ENCODE results near the gene ITPR2. TPM values are rescaled to one million over a fixed set of nuclear protein-coding genes. Genes with fewer than 3 reads are reported as not detected.

The ITPR2 gene
- total and polyA plus RNA-seq, 5 donors, result 4.2 to 32.1 (median 23.2) TPM

- Histone ChIP-seq H3K4me3 (ENCODE audit: low read length) (no peak overlapping the region), H3K27me3 (ENCODE audit: control insufficient read depth, insufficient read depth) (no peaks in the 10 kb centered on the region), H3K9me3 (ENCODE audit: control insufficient read depth, low read length) (no peaks in the 10 kb centered on the region), H3K4me1 (ENCODE audit: control insufficient read depth, insufficient read depth, low read length) (peaks cover 2% of the 10 kb centered on the region), H3K27ac (ENCODE audit: low read length) (no peak overlapping the region)
- intact Hi-C loops (cut with DNase I), result no loop called here
- DNase-seq (no peak), ATAC-seq (no peak)
- 95% methylated on average over 6 of the region's 6 CpGs for WGBS
Observed at GRCh38 chr12:26631846-26632245, 201.1 kb downstream of the ITPR2 start.

- WGBS, result 45% methylated on average over 10 of the region's 10 CpGs
- H3K27ac ChIP-seq (ENCODE audit: low read length), result peak overlapping the region; percentile 14
- intact Hi-C loops (cut with DNase I), result no loop called here
- peaks cover 2% of the 10 kb centered on the region for H3K4me1 ChIP-seq (ENCODE audit: control insufficient read depth, insufficient read depth, low read length)
- peak in 2 of 3 donors; percentile 38 to 58 for DNase-seq
- no peaks in the 10 kb centered on the region for H3K27me3 ChIP-seq (ENCODE audit: control insufficient read depth, insufficient read depth)
- no peaks in the 10 kb centered on the region for H3K9me3 ChIP-seq (ENCODE audit: control insufficient read depth, low read length)
- ATAC-seq, result peak; percentile 50 to 58
- H3K4me3 ChIP-seq (ENCODE audit: low read length), result no peak overlapping the region
Observed at GRCh38 chr12:26630546-26631027, 202.4 kb downstream of the ITPR2 start.

- Histone ChIP-seq H3K4me3 (ENCODE audit: low read length) (no peak overlapping the region), H3K4me1 (ENCODE audit: control insufficient read depth, insufficient read depth, low read length) (peaks cover 2% of the 10 kb centered on the region), H3K9me3 (ENCODE audit: control insufficient read depth, low read length) (no peaks in the 10 kb centered on the region), H3K27ac (ENCODE audit: low read length) (no peak overlapping the region), H3K27me3 (ENCODE audit: control insufficient read depth, insufficient read depth) (no peaks in the 10 kb centered on the region)
- DNase-seq (no peak), ATAC-seq (no peak)
- 32% methylated on average over 1 of the region's 1 CpG for WGBS
- intact Hi-C loops (cut with DNase I), result no loop called here
Observed at GRCh38 chr12:26629864-26630263, 203.1 kb downstream of the ITPR2 start.

- DNase-seq (no peak), ATAC-seq (no peak)
- no peak overlapping the region for H3K4me3 ChIP-seq (ENCODE audit: low read length)
- H3K4me1 ChIP-seq (ENCODE audit: control insufficient read depth, insufficient read depth, low read length), result peaks cover 2% of the 10 kb centered on the region
- no peaks in the 10 kb centered on the region for H3K27me3 ChIP-seq (ENCODE audit: control insufficient read depth, insufficient read depth)
- H3K27ac ChIP-seq (ENCODE audit: low read length), result no peak overlapping the region
- intact Hi-C loops (cut with DNase I), result no loop called here
- WGBS, result 89% methylated on average over 2 of the region's 2 CpGs
- no peaks in the 10 kb centered on the region for H3K9me3 ChIP-seq (ENCODE audit: control insufficient read depth, low read length)
Observed at GRCh38 chr12:26628234-26628633, 204.8 kb downstream of the ITPR2 start.

GRCh38 chr12:26627335-26627734, 205.7 kb downstream of the ITPR2 start:
- H3K9me3 ChIP-seq (ENCODE audit: control insufficient read depth, low read length), result no peaks in the 10 kb centered on the region
- H3K4me3 ChIP-seq (ENCODE audit: low read length), result no peak overlapping the region
- DNase-seq (no peak), ATAC-seq (no peak)
- H3K27me3 ChIP-seq (ENCODE audit: control insufficient read depth, insufficient read depth), result no peaks in the 10 kb centered on the region
- peaks cover 2% of the 10 kb centered on the region for H3K4me1 ChIP-seq (ENCODE audit: control insufficient read depth, insufficient read depth, low read length)
- intact Hi-C loops (cut with DNase I), result no loop called here
- no peak overlapping the region for H3K27ac ChIP-seq (ENCODE audit: low read length)
- WGBS, result 84% methylated on average over 4 of the region's 4 CpGs

GRCh38 chr12:26623136-26623535, 209.9 kb downstream of the ITPR2 start:
- ATAC-seq (no peak), DNase-seq (no peak)
- H3K4me1 ChIP-seq (ENCODE audit: control insufficient read depth, insufficient read depth, low read length), result no peaks in the 10 kb centered on the region
- intact Hi-C loops (cut with DNase I), result no loop called here
- WGBS, result 88% methylated on average over 4 of the region's 4 CpGs
- no peaks in the 10 kb centered on the region for H3K9me3 ChIP-seq (ENCODE audit: control insufficient read depth, low read length)
- H3K4me3 ChIP-seq (ENCODE audit: low read length), result no peak overlapping the region
- H3K27me3 ChIP-seq (ENCODE audit: control insufficient read depth, insufficient read depth), result no peaks in the 10 kb centered on the region
- no peak overlapping the region for H3K27ac ChIP-seq (ENCODE audit: low read length)

GRCh38 chr12:26622601-26623000, 210.4 kb downstream of the ITPR2 start:
- DNase-seq, result no peak
- 91% methylated on average over 5 of the region's 5 CpGs for WGBS
- no peak for ATAC-seq
- intact Hi-C loops (cut with DNase I), result no loop called here
- Histone ChIP-seq H3K27me3 (ENCODE audit: control insufficient read depth, insufficient read depth) (no peaks in the 10 kb centered on the region), H3K4me1 (ENCODE audit: control insufficient read depth, insufficient read depth, low read length) (no peaks in the 10 kb centered on the region), H3K4me3 (ENCODE audit: low read length) (no peak overlapping the region), H3K9me3 (ENCODE audit: control insufficient read depth, low read length) (no peaks in the 10 kb centered on the region), H3K27ac (ENCODE audit: low read length) (no peak overlapping the region)

- ATAC-seq (no peak), DNase-seq (no peak)
- no peaks in the 10 kb centered on the region for H3K9me3 ChIP-seq (ENCODE audit: control insufficient read depth, low read length)
- no peaks in the 10 kb centered on the region for H3K27me3 ChIP-seq (ENCODE audit: control insufficient read depth, insufficient read depth)
- H3K4me1 ChIP-seq (ENCODE audit: control insufficient read depth, insufficient read depth, low read length), result no peaks in the 10 kb centered on the region
- H3K27ac ChIP-seq (ENCODE audit: low read length), result no peak overlapping the region
- no peak overlapping the region for H3K4me3 ChIP-seq (ENCODE audit: low read length)
- 78% methylated on average over 3 of the region's 3 CpGs for WGBS
- intact Hi-C loops (cut with DNase I), result no loop called here
Observed at GRCh38 chr12:26621932-26622331, 211.1 kb downstream of the ITPR2 start.

GRCh38 chr12:26620907-26621306, 212.1 kb downstream of the ITPR2 start:
- no peak overlapping the region for H3K4me3 ChIP-seq (ENCODE audit: low read length)
- 93% methylated on average over 5 of the region's 5 CpGs for WGBS
- no peak for DNase-seq
- no peaks in the 10 kb centered on the region for H3K9me3 ChIP-seq (ENCODE audit: control insufficient read depth, low read length)
- intact Hi-C loops (cut with DNase I), result no loop called here
- no peak for ATAC-seq
- H3K27me3 ChIP-seq (ENCODE audit: control insufficient read depth, insufficient read depth), result no peaks in the 10 kb centered on the region
- no peaks in the 10 kb centered on the region for H3K4me1 ChIP-seq (ENCODE audit: control insufficient read depth, insufficient read depth, low read length)
- no peak overlapping the region for H3K27ac ChIP-seq (ENCODE audit: low read length)

- Histone ChIP-seq H3K4me3 (ENCODE audit: low read length) (no peak overlapping the region), H3K9me3 (ENCODE audit: control insufficient read depth, low read length) (no peaks in the 10 kb centered on the region), H3K27ac (ENCODE audit: low read length) (no peak overlapping the region), H3K27me3 (ENCODE audit: control insufficient read depth, insufficient read depth) (no peaks in the 10 kb centered on the region), H3K4me1 (ENCODE audit: control insufficient read depth, insufficient read depth, low read length) (no peaks in the 10 kb centered on the region)
- ATAC-seq (no peak), DNase-seq (no peak)
- 83% methylated on average over 1 of the region's 1 CpG for WGBS
- intact Hi-C loops (cut with DNase I), result no loop called here
Observed at GRCh38 chr12:26617513-26617912, 215.5 kb downstream of the ITPR2 start.

GRCh38 chr12:26614011-26614616, 218.9 kb downstream of the ITPR2 start:
- intact Hi-C loops (cut with DNase I), result no loop called here
- no peaks in the 10 kb centered on the region for H3K27me3 ChIP-seq (ENCODE audit: control insufficient read depth, insufficient read depth)
- 54% methylated on average over 3 of the region's 3 CpGs for WGBS
- H3K9me3 ChIP-seq (ENCODE audit: control insufficient read depth, low read length), result no peaks in the 10 kb centered on the region
- peak; percentile 20 to 61 (median 52) for DNase-seq
- no peaks in the 10 kb centered on the region for H3K4me1 ChIP-seq (ENCODE audit: control insufficient read depth, insufficient read depth, low read length)
- no peak overlapping the region for H3K27ac ChIP-seq (ENCODE audit: low read length)
- peak; percentile 41 to 48 for ATAC-seq
- H3K4me3 ChIP-seq (ENCODE audit: low read length), result no peak overlapping the region

GRCh38 chr12:26612203-26612602, 220.8 kb downstream of the ITPR2 start:
- no peak for ATAC-seq
- DNase-seq, result no peak
- Histone ChIP-seq H3K9me3 (ENCODE audit: control insufficient read depth, low read length) (no peaks in the 10 kb centered on the region), H3K27me3 (ENCODE audit: control insufficient read depth, insufficient read depth) (no peaks in the 10 kb centered on the region), H3K4me1 (ENCODE audit: control insufficient read depth, insufficient read depth, low read length) (no peaks in the 10 kb centered on the region), H3K27ac (ENCODE audit: low read length) (no peak overlapping the region), H3K4me3 (ENCODE audit: low read length) (no peak overlapping the region)
- intact Hi-C loops (cut with DNase I), result no loop called here
- WGBS, result 92% methylated on average over 2 of the region's 2 CpGs

Data from right cardiac atrium (tissue), 5 donors.